HG03097 (cell line): Measurements from ENCODE around the gene RPS19BP1.
"Not testable (repeated sequence)": the region's sequence is repeated elsewhere in the genome, so short reads cannot be mapped to it uniquely, and the experiment has no call there.

Experiments
- ATAC-seq: cut with Tn5 transposase; IDR thresholded peaks from one replicate; pipeline ENCODE4 v1.9.1; 2021; ENCODE audit not compliant: unreplicated experiment, low FRiP score

Gene RPS19BP1

GRCh38 chr22:39515266-39516050 lies 17.1 kb downstream of the RPS19BP1 start:
- no peak for ATAC-seq

DNA sequence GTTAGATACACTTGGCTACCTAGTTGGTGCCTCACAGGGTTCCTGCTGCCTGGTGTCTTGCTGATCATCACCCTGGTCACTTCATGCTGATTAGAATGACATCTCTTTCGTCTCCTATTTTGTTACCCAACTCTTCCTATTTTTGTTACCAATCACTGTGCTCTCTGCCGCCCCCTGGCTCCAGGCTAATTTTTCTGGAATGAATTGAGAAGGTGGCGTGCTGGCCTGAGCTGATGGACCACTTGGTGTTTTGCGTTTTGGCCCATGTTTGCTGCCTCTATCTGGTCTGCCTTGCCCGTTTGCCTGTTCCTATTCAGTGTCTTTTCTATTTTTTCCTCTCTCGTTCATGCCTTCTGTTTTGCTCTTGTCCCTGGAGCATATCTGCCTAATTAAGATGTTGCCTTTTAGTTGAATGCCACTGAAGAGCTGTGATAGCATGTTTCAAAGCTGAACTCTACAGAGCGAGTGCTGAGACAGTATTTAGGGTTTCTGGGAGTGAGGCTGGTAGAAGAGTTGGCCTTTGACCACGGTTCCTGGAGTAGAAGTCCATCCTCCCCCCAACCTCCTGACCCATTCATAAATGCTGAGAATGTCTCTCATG lies 18.1 kb downstream of the RPS19BP1 start:
- ATAC-seq: no peak

DNA sequence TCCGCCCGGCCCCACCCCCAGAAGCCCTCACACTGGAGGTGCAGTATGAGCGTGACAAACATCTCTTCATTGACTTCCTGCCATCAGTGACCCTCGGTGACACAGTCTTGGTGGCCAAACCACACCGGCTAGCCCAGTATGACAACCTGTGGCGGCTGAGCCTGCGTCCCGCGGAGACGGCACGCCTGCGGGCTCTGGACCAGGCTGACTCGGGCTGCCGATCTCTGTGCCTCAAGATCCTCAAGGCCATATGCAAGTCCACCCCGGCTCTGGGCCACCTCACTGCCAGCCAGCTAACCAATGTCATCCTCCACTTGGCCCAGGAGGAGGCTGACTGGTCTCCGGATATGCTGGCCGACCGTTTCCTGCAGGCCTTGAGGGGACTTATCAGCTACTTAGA lies 18.8 kb downstream of the RPS19BP1 start:
- no peak for ATAC-seq

GRCh38 chr22:39512026-39512425 lies 20.5 kb downstream of the RPS19BP1 start:
- ATAC-seq: no peak

DNA sequence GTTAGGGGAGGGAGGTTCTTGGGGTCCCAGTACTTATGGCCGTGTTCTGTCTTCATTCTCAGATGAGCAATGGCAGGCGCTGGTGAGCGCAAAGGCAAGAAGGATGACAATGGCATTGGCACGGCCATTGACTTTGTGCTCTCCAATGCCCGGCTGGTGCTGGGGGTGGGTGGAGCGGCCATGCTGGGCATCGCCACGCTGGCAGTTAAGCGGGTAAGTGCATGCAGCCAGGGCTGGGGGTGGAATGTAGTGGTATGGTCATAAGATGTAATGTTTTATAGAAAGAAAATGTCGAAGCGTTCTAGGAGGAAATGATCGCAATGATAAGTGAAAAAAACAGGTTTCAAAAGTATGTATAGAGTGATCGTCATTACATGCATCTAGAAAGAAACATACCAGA lies 21.3 kb downstream of the RPS19BP1 start:
- ATAC-seq: no peak

GRCh38 chr22:39510529-39511149 lies 21.9 kb downstream of the RPS19BP1 start:
- ATAC-seq: no peak

- ATAC-seq: no peak
Observed at GRCh38 chr22:39508393-39508792, 24.2 kb downstream of the RPS19BP1 start.

GRCh38 chr22:39507021-39507420 lies 25.5 kb downstream of the RPS19BP1 start:
- ATAC-seq: not testable (repeated sequence)

GRCh38 chr22:39504071-39504470 lies 28.5 kb downstream of the RPS19BP1 start:
- no peak for ATAC-seq

GRCh38 chr22:39503630-39504029 lies 28.9 kb downstream of the RPS19BP1 start:
- no peak for ATAC-seq

- no peak for ATAC-seq
Observed at GRCh38 chr22:39502789-39503409, 29.6 kb downstream of the RPS19BP1 start.

DNA sequence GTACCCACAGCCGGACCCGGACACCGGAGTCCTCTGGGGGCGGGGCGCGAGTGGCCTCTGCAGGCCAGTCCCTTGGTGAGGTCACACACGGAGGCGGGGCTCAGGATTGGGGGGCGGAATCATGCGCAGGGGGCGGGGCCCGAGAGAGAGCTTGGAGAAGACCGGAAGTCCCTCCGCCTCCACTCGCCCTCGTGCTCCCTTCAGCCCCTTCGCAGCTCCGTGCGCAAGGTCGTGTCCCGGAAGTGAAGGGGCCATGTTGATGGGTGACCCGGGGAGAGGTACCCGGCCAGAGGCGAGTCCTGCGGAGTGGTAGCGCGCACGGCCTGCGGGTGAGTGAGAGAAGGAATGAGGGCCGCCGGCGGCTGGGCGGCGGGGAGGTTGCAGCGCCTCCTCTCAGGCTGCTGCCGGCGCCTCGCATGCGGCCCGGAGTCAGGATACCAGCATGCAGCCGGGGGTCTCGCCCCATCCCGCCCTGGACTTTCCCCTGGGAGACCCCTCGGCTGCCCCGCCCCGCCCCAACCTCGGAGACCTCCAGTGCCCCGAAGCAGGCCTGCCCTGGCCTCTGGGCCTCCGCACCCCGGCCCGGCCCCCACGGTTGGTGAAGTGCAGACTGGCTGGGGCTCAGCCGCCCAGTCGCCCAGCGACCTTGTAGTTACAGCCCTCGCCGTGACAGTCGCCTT lies 30.3 kb downstream of the RPS19BP1 start, which contains the start of gene MIEF1:
Gene MIEF1, plus strand, starts transcription at position 182 of the 680 bp plus-strand sequence. CDS start 9,005 bp downstream, outside the sequence.
- ATAC-seq: peak; percentile 84

- ATAC-seq: no peak
Observed at GRCh38 chr22:39501644-39502108, 30.9 kb downstream of the RPS19BP1 start.

- ATAC-seq: no peak
Observed at GRCh38 chr22:39500101-39500500, 32.4 kb downstream of the RPS19BP1 start.

DNA sequence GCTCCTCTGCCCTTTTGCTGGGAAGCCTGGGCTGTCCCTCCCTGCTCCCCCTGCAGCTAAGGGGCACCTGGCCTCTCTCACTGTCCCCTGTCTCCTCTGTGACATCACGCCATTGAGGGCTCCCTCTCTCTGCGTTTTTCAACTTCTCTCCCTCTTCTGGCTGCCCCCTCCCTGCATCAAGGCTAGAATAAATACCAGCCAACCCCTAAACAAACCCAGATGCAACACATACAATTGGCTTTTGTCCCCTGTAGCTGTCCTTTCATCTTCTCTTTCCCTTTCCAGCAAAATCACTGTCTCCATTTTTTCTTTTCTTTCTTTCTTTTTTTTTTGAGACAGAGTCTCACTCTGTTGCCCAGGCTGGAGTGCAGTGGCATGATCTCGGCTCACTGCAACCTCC lies 33.7 kb downstream of the RPS19BP1 start:
- ATAC-seq: no peak

GRCh38 chr22:39498368-39498767 lies 34.2 kb downstream of the RPS19BP1 start:
- no peak for ATAC-seq

DNA sequence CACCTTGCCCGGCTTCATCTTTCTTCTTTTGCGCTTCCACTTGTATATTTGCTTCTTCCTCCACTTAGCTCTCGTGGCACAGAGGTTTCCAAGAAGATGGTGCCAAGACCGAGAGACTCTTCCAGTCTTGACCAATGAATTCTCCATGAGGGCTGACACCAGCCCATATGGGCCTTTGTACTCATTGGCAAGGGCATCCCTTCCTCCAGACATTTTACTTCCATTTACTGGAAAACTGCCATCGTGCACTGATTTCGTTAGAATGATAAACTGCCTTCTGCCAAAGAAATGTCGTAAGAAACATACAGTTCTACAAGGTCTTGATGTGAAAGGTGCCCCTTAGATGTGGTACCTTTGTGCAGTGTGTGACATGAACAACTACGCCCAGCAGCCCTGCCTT lies 35.1 kb downstream of the RPS19BP1 start:
- ATAC-seq: no peak

DNA sequence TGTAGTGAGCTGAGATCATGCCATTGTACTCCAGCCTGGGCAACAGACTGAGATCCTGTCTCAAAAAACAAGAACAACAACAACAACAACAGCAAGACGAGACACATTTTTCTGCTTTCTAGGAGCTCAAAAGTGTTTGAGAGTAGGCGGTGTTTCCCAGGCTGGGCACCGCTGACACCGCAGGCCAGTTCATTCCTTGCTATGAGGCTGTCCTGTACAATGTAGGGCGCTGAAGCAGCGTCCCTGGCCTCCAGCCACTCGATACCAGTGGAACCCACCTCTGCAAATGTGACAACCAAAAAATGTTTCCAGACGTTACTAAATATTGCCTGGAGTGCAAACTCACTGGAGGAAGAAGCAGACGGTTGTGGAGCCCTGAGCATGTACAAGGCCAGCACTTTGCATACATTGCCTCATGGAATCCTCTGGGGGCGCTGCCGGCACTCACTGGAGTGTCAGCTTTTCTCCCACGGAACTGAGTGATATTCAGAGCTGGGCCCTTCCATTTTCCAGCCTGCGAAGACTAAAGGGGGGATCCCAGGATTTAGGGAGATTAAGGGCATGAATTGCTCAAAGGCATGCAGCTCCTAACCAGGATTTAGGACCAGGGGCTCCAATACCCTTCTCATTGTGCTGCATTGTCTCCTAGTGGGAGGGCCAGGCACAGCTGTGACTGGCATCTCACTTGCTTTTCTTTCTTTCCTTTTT lies 36.3 kb downstream of the RPS19BP1 start:
- ATAC-seq: no peak

DNA sequence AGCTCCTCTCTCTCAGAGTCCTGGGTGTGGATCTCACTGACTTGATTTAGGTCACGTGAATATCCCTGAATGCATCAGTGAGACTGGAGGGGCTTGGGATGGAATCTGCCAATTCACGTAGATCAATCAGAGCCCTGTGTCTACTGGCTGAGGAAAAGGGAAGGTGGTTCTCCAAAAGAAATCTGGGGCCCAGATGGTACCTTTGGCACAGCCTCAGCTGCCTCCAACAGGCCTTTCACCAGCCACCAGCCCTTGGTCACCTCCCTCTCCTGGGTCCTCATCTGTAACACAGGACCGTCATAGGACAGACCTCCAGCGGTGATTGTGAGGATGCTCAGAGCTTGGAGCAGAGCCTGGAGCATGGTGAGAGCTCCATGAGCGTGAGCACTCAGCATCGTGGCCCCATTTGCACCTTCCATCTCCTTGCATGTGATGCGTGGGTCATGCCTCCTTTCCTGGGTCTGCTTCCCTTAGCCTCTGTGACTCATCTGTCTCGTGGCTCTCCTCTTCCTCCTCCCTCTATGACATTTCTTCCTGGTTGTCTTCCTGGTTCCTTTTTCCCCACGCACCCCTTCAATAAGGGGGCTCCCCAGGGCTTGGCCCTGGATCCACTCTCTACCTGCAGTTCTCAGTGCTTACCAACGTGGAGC lies 38.0 kb downstream of the RPS19BP1 start:
- ATAC-seq: no peak
